Effector CD8-positive, alpha-beta T cell (primary cell): Measurements from ENCODE around the gene IFI44.

Source experiments
- DNase-seq: peaks from one replicate; lab custom pipeline; 2025; lab: John Stamatoyannopoulos, UW
- total RNA-seq, 4 experiments: gene quantifications; one replicate each; lab custom pipeline; 2026; lab: John Stamatoyannopoulos, UW

IFI44 gene, protein sequence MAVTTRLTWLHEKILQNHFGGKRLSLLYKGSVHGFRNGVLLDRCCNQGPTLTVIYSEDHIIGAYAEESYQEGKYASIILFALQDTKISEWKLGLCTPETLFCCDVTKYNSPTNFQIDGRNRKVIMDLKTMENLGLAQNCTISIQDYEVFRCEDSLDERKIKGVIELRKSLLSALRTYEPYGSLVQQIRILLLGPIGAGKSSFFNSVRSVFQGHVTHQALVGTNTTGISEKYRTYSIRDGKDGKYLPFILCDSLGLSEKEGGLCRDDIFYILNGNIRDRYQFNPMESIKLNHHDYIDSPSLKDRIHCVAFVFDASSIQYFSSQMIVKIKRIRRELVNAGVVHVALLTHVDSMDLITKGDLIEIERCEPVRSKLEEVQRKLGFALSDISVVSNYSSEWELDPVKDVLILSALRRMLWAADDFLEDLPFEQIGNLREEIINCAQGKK
- total RNA-seq, result 16.2 to 48.6 (median 21.6) reads per million in 4 experiments

- DNase-seq, result peak; percentile 58
These were observed at the start of gene IFI44 for GRCh38 chr1:78649628-78650027. Gene IFI44, plus strand, starts transcription at chr1:78649831. Its CDS starts 365 bp downstream, at chr1:78650196.

GRCh38 chr1:78601068-78601467 is 48.6 kb upstream of the IFI44 start:
- no peak for DNase-seq

- no peak for DNase-seq
These were observed 46.4 kb upstream of the IFI44 start for GRCh38 chr1:78603206-78603605.

GRCh38 chr1:78604643-78605042 is 45.0 kb upstream of the IFI44 start:
- DNase-seq, result no peak

DNA sequence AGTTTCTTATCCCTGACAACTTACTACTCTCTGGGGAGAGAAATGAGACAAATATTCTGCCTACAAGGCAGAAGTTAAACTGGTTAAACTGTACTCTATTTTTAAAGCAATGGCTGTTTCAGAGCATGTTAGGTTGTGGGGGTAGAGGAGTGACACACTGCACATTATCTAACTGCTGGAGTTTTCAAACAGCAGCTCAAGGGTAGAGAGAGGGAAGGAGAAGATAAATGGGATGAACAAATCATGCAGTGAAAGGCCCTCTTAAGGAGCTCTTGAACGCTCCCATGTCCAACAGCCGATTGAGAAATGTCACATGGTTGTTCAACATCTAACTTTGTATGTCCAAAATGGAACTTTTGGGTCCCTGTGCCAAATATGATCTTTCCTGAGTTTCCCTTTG is 43.4 kb upstream of the IFI44 start:
- no peak for DNase-seq

- no peak for DNase-seq
These were observed 42.2 kb upstream of the IFI44 start for GRCh38 chr1:78607334-78607927.

GRCh38 chr1:78607944-78608343 is 41.7 kb upstream of the IFI44 start:
- DNase-seq, result no peak

DNA sequence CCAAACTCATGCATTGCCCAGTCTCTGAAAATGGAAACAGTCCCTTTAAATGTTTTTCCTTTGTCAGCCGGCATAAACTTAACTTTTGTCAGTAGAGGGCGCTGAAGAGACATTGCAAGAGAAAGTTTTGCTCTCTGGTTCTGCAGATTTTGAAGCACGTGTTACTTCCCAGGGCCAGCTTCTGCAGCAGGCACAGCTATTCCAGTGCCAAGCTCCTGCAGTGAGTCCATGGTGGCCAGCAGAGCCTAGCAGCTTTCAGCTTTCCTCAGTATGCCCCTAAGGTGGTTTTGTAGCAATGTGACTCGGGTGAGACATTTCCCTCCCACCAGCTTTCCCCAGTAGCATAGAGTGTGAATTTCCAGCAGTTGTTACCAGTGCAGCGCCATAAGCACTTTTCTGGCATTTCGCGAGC is 32.0 kb upstream of the IFI44 start:
- DNase-seq, result peak; percentile 17

- no peak for DNase-seq
These were observed 30.6 kb upstream of the IFI44 start for GRCh38 chr1:78619032-78619431.

DNA sequence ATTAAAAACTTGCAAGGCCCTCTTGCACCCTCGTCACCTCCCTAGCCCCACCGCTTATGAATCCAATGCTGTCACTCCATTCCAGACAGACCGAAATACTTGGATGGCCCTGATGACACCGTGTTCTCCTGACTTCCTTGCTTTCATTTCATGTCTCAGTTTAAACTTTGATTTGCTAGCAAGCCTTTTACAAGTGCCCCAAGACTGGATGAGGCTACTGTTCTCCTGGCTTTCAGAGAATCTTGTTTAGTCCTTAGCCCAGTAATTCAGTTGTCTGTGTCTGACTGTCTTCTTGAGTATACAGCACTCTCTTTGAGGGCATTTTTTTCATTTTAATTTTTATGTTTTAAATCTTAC is 30.2 kb upstream of the IFI44 start:
- no peak for DNase-seq

- DNase-seq, result peak; percentile 53
These were observed 29.6 kb upstream of the IFI44 start, which contains the start of gene IFI44L for GRCh38 chr1:78619803-78620579. Gene IFI44L, plus strand, starts transcription at chr1:78620448. Its CDS starts 7,468 bp downstream, at chr1:78627916.

- no peak for DNase-seq
These were observed 29.0 kb upstream of the IFI44 start for GRCh38 chr1:78620666-78621065.

DNA sequence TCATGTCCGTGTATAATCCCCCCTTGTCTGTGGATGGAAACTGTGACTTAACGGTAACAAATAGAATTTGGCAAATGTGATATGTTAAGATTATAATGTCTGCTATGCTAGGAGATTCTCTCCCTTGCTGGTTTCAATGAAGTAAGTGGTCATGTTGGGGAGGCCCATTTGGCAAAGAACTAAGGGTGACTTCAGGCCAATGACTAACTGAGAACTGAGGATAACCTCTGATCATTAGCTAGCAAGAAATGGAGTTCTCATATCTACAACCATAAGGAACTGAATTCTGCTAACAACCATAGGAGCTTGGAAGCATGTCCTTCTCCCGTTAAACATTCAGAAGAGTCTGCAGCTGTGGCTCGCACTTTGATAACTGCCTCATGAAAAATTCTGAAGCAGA is 27.1 kb upstream of the IFI44 start:
- DNase-seq, result no peak

GRCh38 chr1:78624035-78624434 is 25.6 kb upstream of the IFI44 start:
- no peak for DNase-seq

GRCh38 chr1:78627321-78627720 is 22.3 kb upstream of the IFI44 start:
- no peak for DNase-seq

DNA sequence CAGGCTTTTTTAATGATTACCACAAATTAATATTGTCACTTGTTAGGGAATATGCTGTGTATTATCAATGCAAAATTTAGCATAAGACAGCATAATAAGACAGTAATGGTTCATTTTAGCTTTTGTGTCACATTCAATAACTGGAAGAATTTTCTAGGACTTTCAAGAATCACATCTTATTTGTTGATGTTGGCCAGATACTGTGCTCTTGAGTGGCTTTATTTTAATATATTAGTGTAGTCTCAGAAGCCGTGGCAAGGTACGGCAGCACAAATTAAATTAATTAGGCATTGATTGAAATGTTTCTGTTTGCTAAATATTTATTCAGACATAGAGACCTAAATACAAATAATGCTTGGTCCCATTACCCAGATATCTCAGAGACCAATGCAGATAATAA is 19.0 kb upstream of the IFI44 start:
- DNase-seq, result no peak

GRCh38 chr1:78633209-78633608 is 16.4 kb upstream of the IFI44 start:
- DNase-seq, result no peak

- DNase-seq, result no peak
These were observed 9.2 kb upstream of the IFI44 start for GRCh38 chr1:78640462-78640861.

DNA sequence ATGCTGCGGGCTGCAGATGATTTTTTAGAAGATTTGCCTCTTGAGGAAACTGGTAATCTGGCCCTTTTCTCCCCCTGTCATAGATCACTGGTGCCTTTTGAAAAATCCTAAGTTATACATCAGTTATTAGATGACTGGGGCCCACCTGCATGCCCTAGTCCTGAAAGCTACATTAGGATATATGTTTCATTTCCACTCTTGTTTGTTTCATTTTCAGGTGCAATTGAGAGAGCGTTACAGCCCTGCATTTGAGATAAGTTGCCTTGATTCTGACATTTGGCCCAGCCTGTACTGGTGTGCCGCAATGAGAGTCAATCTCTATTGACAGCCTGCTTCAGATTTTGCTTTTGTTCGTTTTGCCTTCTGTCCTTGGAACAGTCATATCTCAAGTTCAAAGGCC is 8.1 kb upstream of the IFI44 start:
- DNase-seq, result no peak

DNA sequence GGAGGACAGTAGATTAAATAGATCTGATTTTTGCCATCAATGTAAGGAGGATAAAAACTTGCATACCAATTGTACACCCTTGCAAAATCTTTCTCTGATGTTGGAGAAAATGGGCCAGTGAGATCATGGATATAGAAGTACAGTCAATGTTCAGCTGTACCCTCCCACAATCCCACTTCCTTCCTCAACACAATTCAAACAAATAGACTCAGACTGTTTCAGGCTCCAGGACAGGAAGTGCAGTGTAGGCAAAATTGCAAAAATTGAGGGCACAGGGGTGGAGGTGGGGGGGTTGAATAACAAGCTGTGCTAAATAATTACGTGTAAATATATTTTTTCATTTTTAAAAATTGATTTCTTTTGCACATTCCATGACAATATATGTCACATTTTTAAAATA is 3.9 kb upstream of the IFI44 start:
- no peak for DNase-seq

DNA sequence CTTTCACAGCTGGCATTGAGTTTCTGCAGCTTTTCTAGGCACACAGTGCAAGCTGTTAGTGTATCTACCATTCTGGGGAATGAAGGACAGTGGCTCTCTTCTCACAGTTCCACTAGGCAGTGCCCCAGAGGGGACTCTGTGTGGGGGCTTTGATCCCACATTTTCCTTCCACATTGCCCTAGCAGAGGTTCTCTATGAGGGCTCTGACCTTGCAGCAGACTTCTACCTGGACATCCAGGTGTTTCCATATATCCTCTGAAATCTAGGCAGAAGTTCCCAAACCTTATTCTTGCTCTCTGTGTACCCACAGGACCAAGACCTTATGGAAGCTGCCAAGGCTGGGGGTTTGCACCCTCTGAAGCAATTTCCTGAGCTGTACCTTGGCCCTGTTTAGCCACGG is 2.4 kb upstream of the IFI44 start:
- no peak for DNase-seq

- no peak for DNase-seq
These were observed 556 bp downstream of the IFI44 start for GRCh38 chr1:78650114-78650660.
